ENCODE measurements around the gene ARHGAP6.

DNA sequence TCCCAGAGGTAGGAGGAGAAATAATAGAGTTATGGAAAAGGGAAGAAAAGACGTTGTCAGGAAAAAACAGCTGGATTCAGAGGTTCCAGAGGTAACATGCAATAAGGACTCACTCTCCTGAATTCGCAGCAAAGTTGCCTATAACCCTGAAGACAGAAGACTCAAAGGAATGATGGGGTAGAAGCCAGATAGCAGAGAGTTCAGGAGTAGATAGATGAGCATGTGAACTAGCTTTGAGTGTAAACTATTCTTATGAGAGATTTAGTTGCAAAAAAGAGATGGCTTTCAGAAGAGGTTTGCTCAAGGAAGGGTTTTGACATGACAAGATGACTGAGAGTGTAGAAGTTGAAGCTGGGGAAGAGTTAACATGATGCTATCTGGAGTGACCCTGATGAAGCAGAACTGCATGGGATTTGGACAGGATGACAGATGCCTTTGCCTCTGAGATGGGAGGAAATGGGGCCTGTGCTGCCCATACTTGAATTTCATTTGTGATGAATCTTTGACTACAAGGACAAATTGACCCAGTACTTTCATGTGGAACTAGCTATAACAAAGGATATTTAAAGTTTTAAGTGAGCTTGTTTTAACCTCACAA, 298.6 kb downstream of the ARHGAP6 start:
- TF ChIP-seq, protein P1, sequence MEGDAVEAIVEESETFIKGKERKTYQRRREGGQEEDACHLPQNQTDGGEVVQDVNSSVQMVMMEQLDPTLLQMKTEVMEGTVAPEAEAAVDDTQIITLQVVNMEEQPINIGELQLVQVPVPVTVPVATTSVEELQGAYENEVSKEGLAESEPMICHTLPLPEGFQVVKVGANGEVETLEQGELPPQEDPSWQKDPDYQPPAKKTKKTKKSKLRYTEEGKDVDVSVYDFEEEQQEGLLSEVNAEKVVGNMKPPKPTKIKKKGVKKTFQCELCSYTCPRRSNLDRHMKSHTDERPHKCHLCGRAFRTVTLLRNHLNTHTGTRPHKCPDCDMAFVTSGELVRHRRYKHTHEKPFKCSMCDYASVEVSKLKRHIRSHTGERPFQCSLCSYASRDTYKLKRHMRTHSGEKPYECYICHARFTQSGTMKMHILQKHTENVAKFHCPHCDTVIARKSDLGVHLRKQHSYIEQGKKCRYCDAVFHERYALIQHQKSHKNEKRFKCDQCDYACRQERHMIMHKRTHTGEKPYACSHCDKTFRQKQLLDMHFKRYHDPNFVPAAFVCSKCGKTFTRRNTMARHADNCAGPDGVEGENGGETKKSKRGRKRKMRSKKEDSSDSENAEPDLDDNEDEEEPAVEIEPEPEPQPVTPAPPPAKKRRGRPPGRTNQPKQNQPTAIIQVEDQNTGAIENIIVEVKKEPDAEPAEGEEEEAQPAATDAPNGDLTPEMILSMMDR (IDR thresholded peaks at IDR 0.05) = no peak
- no peak for TF ChIP-seq POLR2A (IDR thresholded peaks at IDR 0.05)

Data from lower leg skin (tissue), 3 donors.